ENCODE results near the gene LSAMP.

- TF ChIP-seq CTCF (IDR thresholded peaks at IDR 0.05) (no peak), POLR2A (IDR thresholded peaks at IDR 0.05) (no peak)
These were observed 429.4 kb downstream of the LSAMP start for GRCh38 chr3:116015931-116016330.

Data from sigmoid colon (tissue), 3 donors.